ENCODE measurements around the gene MCF2L2.

GRCh38 chr3:183388213-183388895 lies 40.1 kb downstream of the MCF2L2 start:
- TF ChIP-seq CTCF (IDR thresholded peaks at IDR 0.05; ENCODE audit: extremely low read depth in 1 of 2, insufficient read depth in 1 of 2, low read depth in 1 of 2, low read length in 2 of 2) (no peak), EZH2 (IDR thresholded peaks at IDR 0.05; ENCODE audit: borderline replicate concordance, low read depth, low read length, severe bottlenecking) (no peak), POLR2A (IDR thresholded peaks at IDR 0.05; ENCODE audit: low read depth, low read length) (no peak), MAX (IDR thresholded peaks at IDR 0.05; ENCODE audit: insufficient read depth, insufficient read length) (no peak)
